ENCODE measurements around the gene TOP1. TPM values are rescaled to one million over a fixed set of nuclear protein-coding genes. Genes with fewer than 3 reads are reported as not detected.

TOP1 gene
- total and polyA plus RNA-seq, 12 donors, result 19.6 to 96.6 (median 27.3) TPM

GRCh38 chr20:41098703-41099250, 70.2 kb downstream of the TOP1 start:
- TF ChIP-seq POLR2A (IDR thresholded peaks at IDR 0.05) (no peak), CTCF (IDR thresholded peaks at IDR 0.05) (no peak)
- DNase-seq, result no peak
- peaks cover 0 to 14% of the 10 kb centered on the region in 2 donors for H3K4me1 ChIP-seq (replicated peaks in 1 of 2)
- H3K36me3 ChIP-seq (replicated peaks in 1 of 2), result peaks cover 0 to 85% of the 10 kb centered on the region in 2 donors
- H3K4me3 ChIP-seq, result no peak overlapping the region
- H3K9me3 ChIP-seq (replicated peaks in 1 of 3), result no peaks in the 10 kb centered on the region
- H3K27ac ChIP-seq, result peak overlapping the region in 2 of 5 donors; percentile 9 to 13
- 58 to 64% (median 62%) methylated on average over 4 of the region's 4 CpGs for WGBS, 4 donors
- no peaks in the 10 kb centered on the region for H3K27me3 ChIP-seq
- intact Hi-C loops (cut with DNase I), result loop anchor here (5.0 to 10.0 kb wide), 3 partner anchors 104 to 131 kb away; no protein-coding TSS in a partner anchor

GRCh38 chr20:41100001-41100480, 71.4 kb downstream of the TOP1 start:
- H3K4me3 ChIP-seq, result no peak overlapping the region
- no peak for DNase-seq
- 86 to 96% (median 90%) methylated on average over 9 of the region's 9 CpGs for WGBS, 4 donors
- H3K36me3 ChIP-seq (replicated peaks in 1 of 2), result peaks cover 0 to 91% of the 10 kb centered on the region in 2 donors
- H3K27ac ChIP-seq, result no peak overlapping the region
- TF ChIP-seq POLR2A (IDR thresholded peaks at IDR 0.05) (no peak), CTCF (IDR thresholded peaks at IDR 0.05) (no peak)
- no peaks in the 10 kb centered on the region for H3K9me3 ChIP-seq (replicated peaks in 1 of 3)
- H3K4me1 ChIP-seq (replicated peaks in 1 of 2), result peaks cover 0 to 9% of the 10 kb centered on the region in 2 donors
- intact Hi-C loops (cut with DNase I), result no loop called here
- H3K27me3 ChIP-seq, result no peaks in the 10 kb centered on the region

GRCh38 chr20:41101660-41102059, 73.0 kb downstream of the TOP1 start:
- no peaks in the 10 kb centered on the region for H3K27me3 ChIP-seq
- no peak overlapping the region for H3K27ac ChIP-seq
- no peak for TF ChIP-seq CTCF (IDR thresholded peaks at IDR 0.05)
- TF ChIP-seq POLR2A (IDR thresholded peaks at IDR 0.05), result no peak
- intact Hi-C loops (cut with DNase I), result no loop called here
- 87 to 98% (median 92%) methylated on average over 2 of the region's 2 CpGs for WGBS, 4 donors
- no peak for DNase-seq
- no peak overlapping the region for H3K4me3 ChIP-seq
- peaks cover 0 to 77% of the 10 kb centered on the region in 2 donors for H3K36me3 ChIP-seq (replicated peaks in 1 of 2)
- H3K9me3 ChIP-seq (replicated peaks in 1 of 3), result no peaks in the 10 kb centered on the region
- H3K4me1 ChIP-seq (replicated peaks in 1 of 2), result peaks cover 0 to 9% of the 10 kb centered on the region in 2 donors

GRCh38 chr20:41108531-41108930, 79.9 kb downstream of the TOP1 start:
- no peaks in the 10 kb centered on the region for H3K9me3 ChIP-seq (replicated peaks in 1 of 3)
- 85 to 100% (median 90%) methylated on average over 1 of the region's 1 CpG for WGBS, 4 donors
- no peaks in the 10 kb centered on the region for H3K27me3 ChIP-seq
- DNase-seq, result no peak
- H3K4me3 ChIP-seq, result no peak overlapping the region
- no peak overlapping the region for H3K27ac ChIP-seq
- TF ChIP-seq POLR2A (IDR thresholded peaks at IDR 0.05) (no peak), CTCF (IDR thresholded peaks at IDR 0.05) (no peak)
- H3K4me1 ChIP-seq (replicated peaks in 1 of 2), result no peaks in the 10 kb centered on the region
- peaks cover 0 to 41% of the 10 kb centered on the region in 2 donors for H3K36me3 ChIP-seq (replicated peaks in 1 of 2)
- intact Hi-C loops (cut with DNase I), result no loop called here
